Karpas-422 (cell line): ENCODE results near the gene FXYD3. TPM values are rescaled to one million over a fixed set of nuclear protein-coding genes. Genes with fewer than 3 reads are reported as not detected.

ENCODE experiments used
- DNase-seq: peaks from one replicate; pipeline ENCODE4 v3.0.0-alpha.2; 2015
- H2AFZ ChIP-seq: fragments of 200-600 bp; sonication (generic); 2 replicates; pipeline ENCODE4 v1.6.1; 2014; ENCODE audit warnings: antibody characterized with exemption, low read length, mixed read lengths
- H3K27ac ChIP-seq: fragments of 200-600 bp; sonication (generic); 2 replicates; pipeline ENCODE4 v1.5.1; 2014; ENCODE audit warnings: mild to moderate bottlenecking, low read length, moderate library complexity
- H3K27me3 ChIP-seq: fragments of 200-600 bp; sonication (generic); 2 replicates; pipeline ENCODE4 v1.6.1; 2014; ENCODE audit warnings: low read length, mixed read lengths
- H3K36me3 ChIP-seq: fragments of 200-600 bp; sonication (generic); 2 replicates; pipeline ENCODE4 v1.6.1; 2014; ENCODE audit warnings: low read length, mixed read lengths; ENCODE audit not compliant: insufficient read depth
- H3K4me1 ChIP-seq: fragments of 200-600 bp; sonication (generic); 2 replicates; pipeline ENCODE4 v1.6.1; 2014; ENCODE audit warnings: mild to moderate bottlenecking, low read length, mixed read lengths
- H3K4me2 ChIP-seq: fragments of 200-600 bp; sonication (generic); 2 replicates; pipeline ENCODE4 v1.6.1; 2014; ENCODE audit warnings: low read length, low read depth, mild to moderate bottlenecking; ENCODE audit not compliant: poor library complexity, severe bottlenecking
- H3K4me3 ChIP-seq: fragments of 200-600 bp; sonication (generic); 2 replicates; pipeline ENCODE4 v1.5.1; 2014; ENCODE audit warnings: mild to moderate bottlenecking, antibody characterized with exemption, low read length, mixed read lengths
- H3K79me2 ChIP-seq: fragments of 200-600 bp; sonication (generic); 2 replicates; pipeline ENCODE4 v1.6.1; 2014; ENCODE audit warnings: mild to moderate bottlenecking, low read length, mixed read lengths
- H3K9ac ChIP-seq: fragments of 200-600 bp; sonication (generic); 2 replicates; pipeline ENCODE4 v1.6.0; 2014; ENCODE audit warnings: low read length
- H3K9me2 ChIP-seq: fragments of 200-600 bp; sonication (generic), shearing (Covaris generic); replicated peaks from 2 replicates; pipeline ENCODE4 v1.6.0; 2014; ENCODE audit warnings: mild to moderate bottlenecking, low read length, moderate library complexity; ENCODE audit not compliant: insufficient read depth
- H3K9me3 ChIP-seq: fragments of 300-700, 200-600 bp; sonication (generic); 2 replicates; pipeline ENCODE4 v1.6.1; 2014; ENCODE audit warnings: low read length, mixed read lengths
- H4K20me1 ChIP-seq: fragments of 200-600 bp; sonication (generic); 2 replicates; pipeline ENCODE4 v1.6.1; 2014; ENCODE audit warnings: mild to moderate bottlenecking, antibody characterized with exemption, low read length, low read depth; ENCODE audit not compliant: insufficient read depth
- total RNA-seq: library from RNA; depleted of rRNA; stranded (reverse); fragments of >200 nt; shearing (Covaris generic); gene quantifications from 2 replicates; pipeline ENCODE4 v1.2.3, GENCODE V29; 2014; ENCODE audit warnings: low replicate concordance

FXYD3 gene
- total RNA-seq, 1 experiment from 2014 or later = not detected

GRCh38 chr19:35106291-35106583 is 9.4 kb upstream of the FXYD3 start:
- no peaks in the 10 kb centered on the region for H3K9me2 ChIP-seq
- no peaks in the 10 kb centered on the region for H3K4me1 ChIP-seq
- H3K27ac ChIP-seq = no peak overlapping the region
- no peak overlapping the region for H3K9ac ChIP-seq
- H4K20me1 ChIP-seq = no peaks in the 10 kb centered on the region
- no peaks in the 10 kb centered on the region for H3K27me3 ChIP-seq
- no peaks in the 10 kb centered on the region for H3K9me3 ChIP-seq
- H3K36me3 ChIP-seq = no peaks in the 10 kb centered on the region
- H3K4me2 ChIP-seq = no peak overlapping the region
- H2AFZ ChIP-seq = no peak overlapping the region
- H3K79me2 ChIP-seq = no peaks in the 10 kb centered on the region
- no peak for DNase-seq
- H3K4me3 ChIP-seq = no peak overlapping the region

- Histone ChIP-seq H3K4me3 (no peak overlapping the region), H4K20me1 (no peaks in the 10 kb centered on the region), H2AFZ (no peak overlapping the region), H3K79me2 (no peaks in the 10 kb centered on the region), H3K9me2 (no peaks in the 10 kb centered on the region), H3K27me3 (no peaks in the 10 kb centered on the region), H3K4me2 (no peak overlapping the region), H3K27ac (no peak overlapping the region), H3K36me3 (no peaks in the 10 kb centered on the region), H3K4me1 (no peaks in the 10 kb centered on the region), H3K9ac (no peak overlapping the region), H3K9me3 (no peaks in the 10 kb centered on the region)
- DNase-seq = no peak
Observed at GRCh38 chr19:35106898-35107541, 8.6 kb upstream of the FXYD3 start.

- no peak overlapping the region for H3K27ac ChIP-seq
- no peaks in the 10 kb centered on the region for H3K27me3 ChIP-seq
- H3K36me3 ChIP-seq = no peaks in the 10 kb centered on the region
- H3K4me2 ChIP-seq = no peak overlapping the region
- H3K9me3 ChIP-seq = no peaks in the 10 kb centered on the region
- H3K4me3 ChIP-seq = no peak overlapping the region
- H4K20me1 ChIP-seq = no peaks in the 10 kb centered on the region
- H2AFZ ChIP-seq = no peak overlapping the region
- H3K9ac ChIP-seq = no peak overlapping the region
- H3K4me1 ChIP-seq = no peaks in the 10 kb centered on the region
- DNase-seq = no peak
- H3K9me2 ChIP-seq = no peaks in the 10 kb centered on the region
- no peaks in the 10 kb centered on the region for H3K79me2 ChIP-seq
Observed at GRCh38 chr19:35107545-35107944, 8.1 kb upstream of the FXYD3 start.

GRCh38 chr19:35108730-35109129 is 6.9 kb upstream of the FXYD3 start:
- Histone ChIP-seq H4K20me1 (no peaks in the 10 kb centered on the region), H3K9me3 (no peaks in the 10 kb centered on the region), H3K9me2 (no peaks in the 10 kb centered on the region), H3K4me2 (no peak overlapping the region), H3K9ac (no peak overlapping the region), H3K4me3 (no peak overlapping the region), H3K36me3 (no peaks in the 10 kb centered on the region), H2AFZ (no peak overlapping the region), H3K27ac (no peak overlapping the region), H3K4me1 (no peaks in the 10 kb centered on the region), H3K27me3 (no peaks in the 10 kb centered on the region), H3K79me2 (no peaks in the 10 kb centered on the region)
- DNase-seq = no peak

DNA sequence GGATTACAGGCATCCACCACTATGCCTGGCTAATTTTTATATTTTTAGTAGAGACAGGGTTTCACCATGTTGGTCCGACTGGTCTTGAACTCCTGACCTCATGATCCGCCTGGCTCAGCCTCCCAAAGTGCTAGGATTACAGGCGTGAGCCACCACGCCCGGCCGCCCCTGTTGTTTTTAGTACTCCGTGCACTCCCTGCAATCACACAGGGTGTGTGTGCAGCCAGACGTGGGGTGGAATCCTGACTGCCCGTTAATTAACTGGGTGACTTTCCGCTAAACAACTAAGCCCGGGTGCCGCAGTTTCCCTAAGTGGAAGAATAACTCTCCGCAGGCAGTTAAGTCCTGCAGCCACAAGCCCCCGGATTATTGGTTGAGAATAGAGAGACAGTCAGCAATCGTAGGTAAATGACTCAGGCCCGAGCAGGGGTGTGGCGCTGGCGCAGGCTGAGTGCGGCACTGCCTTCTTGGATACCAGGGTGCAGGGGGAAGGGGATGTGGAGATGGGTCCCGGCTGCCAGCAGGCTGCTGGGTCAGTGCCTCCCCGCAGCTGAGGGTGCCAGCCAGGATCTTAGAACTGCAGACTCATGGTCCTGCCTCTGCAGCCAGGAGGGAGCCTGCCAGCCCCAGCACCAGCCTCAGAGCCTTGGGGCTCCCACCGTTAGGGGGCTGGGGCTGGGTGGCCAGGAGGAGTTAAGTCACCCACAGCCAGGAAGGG is 6.1 kb upstream of the FXYD3 start:
- no peak overlapping the region for H3K27ac ChIP-seq
- 0 out of 2 replicates have a peak, but pooled peaks cover 3% of the 10 kb centered on the region for H3K4me1 ChIP-seq
- no peak overlapping the region for H2AFZ ChIP-seq
- H3K4me2 ChIP-seq = no peak overlapping the region
- no peaks in the 10 kb centered on the region for H3K9me2 ChIP-seq
- H3K36me3 ChIP-seq = no peaks in the 10 kb centered on the region
- no peak overlapping the region for H3K4me3 ChIP-seq
- no peaks in the 10 kb centered on the region for H4K20me1 ChIP-seq
- H3K79me2 ChIP-seq = no peaks in the 10 kb centered on the region
- H3K9ac ChIP-seq = no peak overlapping the region
- DNase-seq = no peak
- no peaks in the 10 kb centered on the region for H3K27me3 ChIP-seq
- no peaks in the 10 kb centered on the region for H3K9me3 ChIP-seq

GRCh38 chr19:35110974-35111373 is 4.6 kb upstream of the FXYD3 start:
- Histone ChIP-seq H3K79me2 (no peaks in the 10 kb centered on the region), H3K36me3 (no peaks in the 10 kb centered on the region), H3K27me3 (no peaks in the 10 kb centered on the region), H3K27ac (no peak overlapping the region), H3K9ac (no peak overlapping the region), H3K4me2 (no peak overlapping the region), H3K4me1 (0 out of 2 replicates have a peak, but pooled peaks cover 3% of the 10 kb centered on the region), H3K9me3 (no peaks in the 10 kb centered on the region), H4K20me1 (no peaks in the 10 kb centered on the region), H2AFZ (no peak overlapping the region), H3K9me2 (no peaks in the 10 kb centered on the region), H3K4me3 (no peak overlapping the region)
- DNase-seq = no peak

DNA sequence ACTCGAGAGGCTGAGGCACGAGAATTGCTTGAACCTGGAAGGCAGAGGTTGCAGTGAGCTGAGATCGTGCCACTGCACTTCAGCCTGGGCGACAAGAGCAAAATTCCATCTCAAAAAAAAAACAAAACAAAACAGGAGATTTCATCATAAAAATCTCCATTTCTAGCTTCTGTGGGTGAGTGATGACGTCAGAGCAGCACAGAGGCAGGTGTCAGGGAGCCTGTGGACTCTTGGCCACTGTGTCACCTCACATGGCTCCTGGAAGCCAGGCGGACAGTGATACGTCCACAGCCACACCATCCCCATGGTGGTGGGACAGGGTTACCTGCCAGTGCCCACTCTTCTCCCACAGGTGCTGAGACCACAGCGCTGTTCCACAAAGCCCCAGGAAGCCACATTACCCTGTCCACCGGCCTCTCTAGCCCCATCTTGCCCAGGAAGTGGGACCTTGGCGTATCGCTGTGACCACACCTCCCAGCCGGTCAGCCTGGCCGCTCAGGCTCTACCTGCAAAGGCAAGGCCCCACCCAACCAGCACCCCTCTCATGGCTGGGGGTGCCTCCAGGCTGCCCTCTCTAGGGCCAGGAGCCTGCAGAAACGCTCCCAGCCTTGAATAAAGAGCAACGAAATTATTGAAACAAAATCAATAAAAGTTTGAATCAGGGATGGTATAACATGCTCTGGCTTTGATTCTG is 2.5 kb upstream of the FXYD3 start:
- no peak overlapping the region for H3K4me2 ChIP-seq
- H3K27ac ChIP-seq = no peak overlapping the region
- no peak for DNase-seq
- no peaks in the 10 kb centered on the region for H3K9me3 ChIP-seq
- H3K4me1 ChIP-seq = 0 out of 2 replicates have a peak, but pooled peaks cover 3% of the 10 kb centered on the region
- H2AFZ ChIP-seq = no peak overlapping the region
- H4K20me1 ChIP-seq = no peaks in the 10 kb centered on the region
- no peaks in the 10 kb centered on the region for H3K9me2 ChIP-seq
- no peak overlapping the region for H3K9ac ChIP-seq
- H3K4me3 ChIP-seq = no peak overlapping the region
- no peaks in the 10 kb centered on the region for H3K79me2 ChIP-seq
- H3K36me3 ChIP-seq = no peaks in the 10 kb centered on the region
- no peaks in the 10 kb centered on the region for H3K27me3 ChIP-seq

GRCh38 chr19:35114353-35115176 is 1.1 kb upstream of the FXYD3 start:
- Histone ChIP-seq H3K79me2 (no peaks in the 10 kb centered on the region), H3K9me2 (no peaks in the 10 kb centered on the region), H4K20me1 (no peaks in the 10 kb centered on the region), H3K36me3 (no peaks in the 10 kb centered on the region), H3K4me1 (0 out of 2 replicates have a peak, but pooled peaks cover 3% of the 10 kb centered on the region), H3K4me3 (no peak overlapping the region), H2AFZ (no peak overlapping the region), H3K4me2 (no peak overlapping the region), H3K9ac (no peak overlapping the region), H3K27me3 (no peaks in the 10 kb centered on the region), H3K9me3 (no peaks in the 10 kb centered on the region), H3K27ac (no peak overlapping the region)
- DNase-seq = peak; percentile 85
